Activated T-helper 2 cell treated with anti-CD3 and anti-CD28 coated beads, Interferon-gamma antibody, Interleukin-2, Interleukin-4, amounts not matched to agents 10 μg/mL and 5 μg/mL and 100 μg/mL, durations not matched to agents 14 hours and 24 hours and 36 hours (primary cell): ENCODE results near the gene BAZ1A. TPM values are rescaled to one million over a fixed set of nuclear protein-coding genes. Genes with fewer than 3 reads are reported as not detected.

ENCODE experiments used
- DNase-seq: peaks from one replicate; pipeline ENCODE4 v3.0.0; 2021; ENCODE audit warnings: low spot score
- H3K27ac Mint-ChIP-seq: one replicate; pipeline ENCODE4 v1.8.0; 2021; ENCODE audit warnings: mixed read lengths
- H3K27me3 Mint-ChIP-seq: one replicate; pipeline ENCODE4 v1.8.0; 2021; ENCODE audit warnings: low read depth, mixed read lengths
- H3K36me3 Mint-ChIP-seq: one replicate; pipeline ENCODE4 v1.8.0; 2021; ENCODE audit warnings: low read depth, mixed read lengths
- H3K4me1 Mint-ChIP-seq: one replicate; pipeline ENCODE4 v1.8.0; 2021; ENCODE audit warnings: low read depth, mixed read lengths
- H3K4me3 Mint-ChIP-seq: one replicate; pipeline ENCODE4 v1.8.0; 2021; ENCODE audit warnings: low read depth, mild to moderate bottlenecking, moderate library complexity, mixed read lengths
- H3K9me3 Mint-ChIP-seq: one replicate; pipeline ENCODE4 v1.8.0; 2021; ENCODE audit warnings: mixed read lengths
- intact Hi-C: fragments of 100-400 bp; cut with micrococcal nuclease; formaldehyde crosslinking; loops from one replicate; pipeline ENCODE4 v1.15.1; 2023
- total RNA-seq: library from RNA; stranded (reverse); gene quantifications from 2 replicates; pipeline ENCODE4 v1.2.3, GENCODE V29; 2022

BAZ1A gene
- total RNA-seq, 1 donor from 2014 or later = 85.7 TPM

GRCh38 chr14:34796902-34797301 is 78.3 kb downstream of the BAZ1A start:
- no peak overlapping the region for H3K27ac Mint-ChIP-seq
- H3K4me1 Mint-ChIP-seq = no peaks in the 10 kb centered on the region
- intact Hi-C loops = no loop called here
- no peak for DNase-seq
- H3K4me3 Mint-ChIP-seq = no peak overlapping the region
- H3K9me3 Mint-ChIP-seq = no peaks in the 10 kb centered on the region
- H3K36me3 Mint-ChIP-seq = peaks cover 64% of the 10 kb centered on the region
- H3K27me3 Mint-ChIP-seq = no peaks in the 10 kb centered on the region

- Mint-ChIP-seq H3K4me3 (no peak overlapping the region), H3K27ac (no peak overlapping the region), H3K36me3 (peaks cover 64% of the 10 kb centered on the region), H3K4me1 (peaks cover 3% of the 10 kb centered on the region), H3K9me3 (no peaks in the 10 kb centered on the region), H3K27me3 (no peaks in the 10 kb centered on the region)
- intact Hi-C loops = no loop called here
- DNase-seq = no peak
Observed at GRCh38 chr14:34794941-34795340, 80.2 kb downstream of the BAZ1A start.

GRCh38 chr14:34794217-34794616 is 80.9 kb downstream of the BAZ1A start:
- no peak for DNase-seq
- Mint-ChIP-seq H3K27me3 (no peaks in the 10 kb centered on the region), H3K4me3 (no peak overlapping the region), H3K36me3 (peaks cover 63% of the 10 kb centered on the region), H3K4me1 (peaks cover 3% of the 10 kb centered on the region), H3K9me3 (no peaks in the 10 kb centered on the region), H3K27ac (no peak overlapping the region)
- intact Hi-C loops = no loop called here

GRCh38 chr14:34792598-34792997 is 82.6 kb downstream of the BAZ1A start:
- H3K4me1 Mint-ChIP-seq = peaks cover 3% of the 10 kb centered on the region
- no peak overlapping the region for H3K4me3 Mint-ChIP-seq
- H3K36me3 Mint-ChIP-seq = peaks cover 57% of the 10 kb centered on the region
- no peak overlapping the region for H3K27ac Mint-ChIP-seq
- no peak for DNase-seq
- H3K27me3 Mint-ChIP-seq = no peaks in the 10 kb centered on the region
- no peaks in the 10 kb centered on the region for H3K9me3 Mint-ChIP-seq
- intact Hi-C loops = no loop called here

GRCh38 chr14:34785223-34786006 is 89.7 kb downstream of the BAZ1A start:
- no peak overlapping the region for H3K27ac Mint-ChIP-seq

DNA sequence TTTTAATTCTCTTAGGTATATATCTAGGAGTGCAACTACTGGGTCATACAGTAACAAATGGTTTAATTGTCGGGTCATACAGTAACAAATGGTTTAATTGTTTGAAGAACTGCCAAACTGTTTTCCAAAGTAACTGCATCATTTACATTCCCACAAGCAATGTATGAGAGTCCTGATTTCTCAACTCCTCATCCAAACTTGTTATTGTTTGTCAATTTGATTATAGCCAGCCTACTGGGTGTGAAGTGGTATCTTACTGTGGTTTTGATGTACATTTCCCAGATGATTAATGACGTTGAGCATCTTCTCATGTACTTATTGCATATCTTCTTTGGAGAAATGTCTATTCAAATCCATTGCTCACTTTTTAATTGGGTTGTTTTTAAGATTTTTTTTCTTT is 93.1 kb downstream of the BAZ1A start:
- Mint-ChIP-seq H3K36me3 (peaks cover 78% of the 10 kb centered on the region), H3K27ac (no peak overlapping the region), H3K4me1 (peaks cover 2% of the 10 kb centered on the region), H3K9me3 (no peaks in the 10 kb centered on the region), H3K27me3 (no peaks in the 10 kb centered on the region), H3K4me3 (no peak overlapping the region)
- intact Hi-C loops = no loop called here
- no peak for DNase-seq

More at GRCh38 chr14:34785223-34786006, 89.7 kb downstream of the BAZ1A start:
- Mint-ChIP-seq H3K4me3 (no peak overlapping the region), H3K4me1 (peaks cover 2% of the 10 kb centered on the region), H3K36me3 (peaks cover 69% of the 10 kb centered on the region), H3K27me3 (no peaks in the 10 kb centered on the region), H3K9me3 (no peaks in the 10 kb centered on the region)
- DNase-seq = no peak
- intact Hi-C loops = no loop called here

DNA sequence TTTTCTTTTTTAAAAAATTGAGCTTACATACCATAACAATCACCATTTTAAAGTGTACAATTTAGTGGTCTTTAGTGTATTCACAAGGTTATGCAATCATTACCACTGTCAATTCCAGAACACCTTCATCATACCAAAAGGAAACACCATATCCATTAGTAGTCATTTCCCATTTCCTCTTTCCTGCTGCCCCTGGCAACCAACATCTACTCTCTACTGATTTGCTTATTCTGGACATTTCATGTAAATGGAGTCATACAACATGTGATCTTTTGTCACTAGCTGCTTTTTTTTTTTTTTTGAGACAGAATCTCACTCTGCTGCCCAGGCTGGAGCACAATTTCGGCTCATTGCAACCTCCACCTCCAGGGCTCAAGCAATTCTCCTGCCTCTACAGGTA is 93.9 kb downstream of the BAZ1A start:
- intact Hi-C loops = no loop called here
- Mint-ChIP-seq H3K4me3 (no peak overlapping the region), H3K4me1 (peaks cover 2% of the 10 kb centered on the region), H3K27me3 (no peaks in the 10 kb centered on the region), H3K9me3 (no peaks in the 10 kb centered on the region), H3K27ac (no peak overlapping the region), H3K36me3 (peaks cover 78% of the 10 kb centered on the region)
- no peak for DNase-seq

GRCh38 chr14:34780646-34781045 is 94.5 kb downstream of the BAZ1A start:
- Mint-ChIP-seq H3K36me3 (peaks cover 80% of the 10 kb centered on the region), H3K27ac (no peak overlapping the region), H3K9me3 (no peaks in the 10 kb centered on the region), H3K4me3 (no peak overlapping the region), H3K27me3 (no peaks in the 10 kb centered on the region), H3K4me1 (peaks cover 2% of the 10 kb centered on the region)
- DNase-seq = no peak
- intact Hi-C loops = no loop called here

DNA sequence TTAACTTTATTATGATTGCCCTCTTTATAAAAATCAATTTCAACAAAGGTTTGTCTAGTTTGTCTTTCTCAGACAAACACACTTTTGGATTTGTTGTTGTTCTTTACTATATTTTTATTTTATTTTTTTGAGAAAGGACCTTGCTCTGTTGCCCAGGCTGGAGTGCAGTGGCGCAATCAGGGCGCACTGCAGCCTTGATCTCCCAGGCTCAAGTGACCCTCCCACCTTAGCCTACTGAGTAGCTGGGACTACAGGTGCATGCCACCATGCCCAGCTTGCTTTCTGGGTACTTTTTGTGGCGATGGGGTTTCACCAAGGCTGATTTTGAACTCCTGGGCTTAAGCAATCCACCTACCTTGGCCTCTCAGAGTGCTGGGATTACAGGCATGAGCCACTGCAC is 96.4 kb downstream of the BAZ1A start:
- H3K4me3 Mint-ChIP-seq = no peak overlapping the region
- no peak overlapping the region for H3K27ac Mint-ChIP-seq
- intact Hi-C loops = no loop called here
- H3K4me1 Mint-ChIP-seq = peaks cover 2% of the 10 kb centered on the region
- no peaks in the 10 kb centered on the region for H3K27me3 Mint-ChIP-seq
- DNase-seq = no peak
- H3K36me3 Mint-ChIP-seq = peaks cover 81% of the 10 kb centered on the region
- no peaks in the 10 kb centered on the region for H3K9me3 Mint-ChIP-seq

- Mint-ChIP-seq H3K4me1 (no peaks in the 10 kb centered on the region), H3K4me3 (no peak overlapping the region), H3K27ac (no peak overlapping the region), H3K27me3 (no peaks in the 10 kb centered on the region), H3K36me3 (peaks cover 76% of the 10 kb centered on the region), H3K9me3 (no peaks in the 10 kb centered on the region)
- DNase-seq = no peak
- intact Hi-C loops = no loop called here
Observed at GRCh38 chr14:34776611-34777010, 98.5 kb downstream of the BAZ1A start.

- no peaks in the 10 kb centered on the region for H3K27me3 Mint-ChIP-seq
- intact Hi-C loops = no loop called here
- no peak for DNase-seq
- no peak overlapping the region for H3K4me3 Mint-ChIP-seq
- H3K9me3 Mint-ChIP-seq = no peaks in the 10 kb centered on the region
- no peaks in the 10 kb centered on the region for H3K4me1 Mint-ChIP-seq
- no peak overlapping the region for H3K27ac Mint-ChIP-seq
- H3K36me3 Mint-ChIP-seq = peaks cover 76% of the 10 kb centered on the region
Observed at GRCh38 chr14:34775922-34776321, 99.2 kb downstream of the BAZ1A start.

GRCh38 chr14:34775342-34775741 is 99.8 kb downstream of the BAZ1A start:
- Mint-ChIP-seq H3K27me3 (no peaks in the 10 kb centered on the region), H3K4me1 (no peaks in the 10 kb centered on the region), H3K4me3 (no peak overlapping the region), H3K27ac (no peak overlapping the region), H3K36me3 (peaks cover 76% of the 10 kb centered on the region), H3K9me3 (no peaks in the 10 kb centered on the region)
- intact Hi-C loops = no loop called here
- no peak for DNase-seq

DNA sequence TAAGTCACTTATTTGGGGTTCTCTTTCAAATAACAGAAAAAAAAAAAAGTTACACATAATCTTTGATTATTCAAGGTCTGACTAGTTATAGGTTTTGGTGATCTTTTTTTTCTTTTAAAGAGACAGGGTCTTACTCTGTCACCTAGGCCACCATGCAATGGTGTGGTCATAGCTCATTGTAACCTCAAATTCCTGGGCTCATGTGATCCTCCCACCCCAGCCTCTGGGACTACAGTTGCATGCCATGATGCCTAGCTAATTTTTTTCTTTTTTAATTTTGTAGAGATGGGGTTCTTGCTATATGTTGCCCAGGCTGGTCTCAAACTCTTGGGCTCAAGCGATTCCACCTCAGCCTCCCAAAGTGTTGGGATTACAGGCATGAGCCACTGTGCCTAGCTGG is 104.3 kb downstream of the BAZ1A start:
- Mint-ChIP-seq H3K27ac (no peak overlapping the region), H3K4me1 (peaks cover 3% of the 10 kb centered on the region), H3K9me3 (no peaks in the 10 kb centered on the region), H3K36me3 (peaks cover 73% of the 10 kb centered on the region), H3K4me3 (no peak overlapping the region), H3K27me3 (no peaks in the 10 kb centered on the region)
- intact Hi-C loops = no loop called here
- DNase-seq = no peak
